GM10266 (cell line): ENCODE results near the gene DIPK2A.

Experiments
- DNase-seq: peaks from one replicate; pipeline ENCODE4 v3.0.0; 2012; ENCODE audit errors: extremely low spot score
- TF ChIP-seq, protein P1 (sequence below): IDR thresholded peaks from 2 replicates; pipeline ENCODE4 v1.5.1; 2012; ENCODE audit warnings: mild to moderate bottlenecking, low read depth; ENCODE audit not compliant: control insufficient read depth, insufficient read depth; ENCODE audit errors: missing control alignments

Gene DIPK2A

DNA sequence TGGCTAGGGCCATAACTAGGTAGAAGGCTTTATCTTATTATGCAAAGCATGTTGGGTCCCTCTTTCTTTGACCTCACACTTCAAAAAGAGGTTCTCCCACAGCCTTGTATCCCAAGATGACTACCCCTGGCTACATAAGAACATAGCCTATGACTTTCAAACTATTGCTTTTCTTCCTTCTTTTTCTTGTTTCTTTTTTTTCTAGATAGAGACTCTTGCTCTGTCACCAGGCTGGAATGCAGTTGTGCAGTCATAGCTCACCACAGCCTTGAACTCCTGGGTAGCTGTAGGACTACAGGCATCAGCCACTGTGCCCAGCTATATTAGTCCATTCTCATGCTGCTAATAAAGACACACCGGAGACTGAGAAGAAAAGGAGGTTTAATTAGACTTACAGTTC, 47.2 kb downstream of the DIPK2A start:
- no peak for DNase-seq
- TF ChIP-seq, protein P1, sequence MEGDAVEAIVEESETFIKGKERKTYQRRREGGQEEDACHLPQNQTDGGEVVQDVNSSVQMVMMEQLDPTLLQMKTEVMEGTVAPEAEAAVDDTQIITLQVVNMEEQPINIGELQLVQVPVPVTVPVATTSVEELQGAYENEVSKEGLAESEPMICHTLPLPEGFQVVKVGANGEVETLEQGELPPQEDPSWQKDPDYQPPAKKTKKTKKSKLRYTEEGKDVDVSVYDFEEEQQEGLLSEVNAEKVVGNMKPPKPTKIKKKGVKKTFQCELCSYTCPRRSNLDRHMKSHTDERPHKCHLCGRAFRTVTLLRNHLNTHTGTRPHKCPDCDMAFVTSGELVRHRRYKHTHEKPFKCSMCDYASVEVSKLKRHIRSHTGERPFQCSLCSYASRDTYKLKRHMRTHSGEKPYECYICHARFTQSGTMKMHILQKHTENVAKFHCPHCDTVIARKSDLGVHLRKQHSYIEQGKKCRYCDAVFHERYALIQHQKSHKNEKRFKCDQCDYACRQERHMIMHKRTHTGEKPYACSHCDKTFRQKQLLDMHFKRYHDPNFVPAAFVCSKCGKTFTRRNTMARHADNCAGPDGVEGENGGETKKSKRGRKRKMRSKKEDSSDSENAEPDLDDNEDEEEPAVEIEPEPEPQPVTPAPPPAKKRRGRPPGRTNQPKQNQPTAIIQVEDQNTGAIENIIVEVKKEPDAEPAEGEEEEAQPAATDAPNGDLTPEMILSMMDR = no peak
